ENCODE data around the gene UBE2U. TPM values are rescaled to one million over a fixed set of nuclear protein-coding genes. Genes with fewer than 3 reads are reported as not detected.
A peak's percentile ranks its signal among the peaks of the same experiment; 100 is the strongest.

Gene UBE2U
- total RNA-seq, 1 experiment from 2014 or later = not detected

DNA sequence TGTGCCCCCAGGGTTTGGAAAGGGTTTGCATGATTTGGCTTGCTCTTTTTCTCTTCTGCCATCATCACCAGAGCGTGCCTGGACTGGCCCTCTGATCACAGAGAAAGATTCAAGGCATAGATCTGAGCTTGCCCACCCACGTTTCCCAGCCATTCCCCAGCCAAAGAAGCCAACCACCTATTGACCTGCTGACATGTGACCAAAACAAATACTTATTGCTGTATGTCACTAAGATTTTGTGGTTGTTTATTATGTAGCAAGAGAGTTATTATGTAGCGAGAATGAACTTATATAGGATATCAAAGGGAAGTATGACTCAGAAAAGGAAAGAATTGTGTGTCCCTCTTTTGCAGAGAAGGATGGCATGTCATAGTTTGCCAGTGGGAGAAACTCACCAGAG, 59.9 kb downstream of the UBE2U start:
- H3K9me3 Mint-ChIP-seq (ENCODE audit: unreplicated experiment) = no peaks in the 10 kb centered on the region
- peaks cover 12% of the 10 kb centered on the region for H3K4me1 Mint-ChIP-seq (ENCODE audit: insufficient read depth, unreplicated experiment)
- intact Hi-C loops (cut with micrococcal nuclease) = loop anchor here (10.0 kb wide), 1 partner anchor 701 kb away; the partner anchor contains the start of gene JAK1
- H3K36me3 Mint-ChIP-seq (ENCODE audit: insufficient read depth, unreplicated experiment) = no peaks in the 10 kb centered on the region
- BruUV-seq (replicated peaks) = no TSS peak
- no peaks in the 10 kb centered on the region for H3K27me3 Mint-ChIP-seq (ENCODE audit: insufficient read depth, unreplicated experiment)
- no peak overlapping the region for H3K4me3 Mint-ChIP-seq (ENCODE audit: unreplicated experiment)
- ChIA-PET CTCF (interaction anchor here (0.6 to 2.0 kb wide), 4 partner anchors 10 to 564 kb away, joined by 3 to 7 read pairs (median 6); no protein-coding TSS in a partner anchor), POLR2A (interaction anchor here (0.7 to 1.2 kb wide), 3 partner anchors 255 to 670 kb away, joined by 3 to 4 read pairs (median 3); partner anchors contain the start of gene PGM1)
- TF ChIP-seq, protein P1, sequence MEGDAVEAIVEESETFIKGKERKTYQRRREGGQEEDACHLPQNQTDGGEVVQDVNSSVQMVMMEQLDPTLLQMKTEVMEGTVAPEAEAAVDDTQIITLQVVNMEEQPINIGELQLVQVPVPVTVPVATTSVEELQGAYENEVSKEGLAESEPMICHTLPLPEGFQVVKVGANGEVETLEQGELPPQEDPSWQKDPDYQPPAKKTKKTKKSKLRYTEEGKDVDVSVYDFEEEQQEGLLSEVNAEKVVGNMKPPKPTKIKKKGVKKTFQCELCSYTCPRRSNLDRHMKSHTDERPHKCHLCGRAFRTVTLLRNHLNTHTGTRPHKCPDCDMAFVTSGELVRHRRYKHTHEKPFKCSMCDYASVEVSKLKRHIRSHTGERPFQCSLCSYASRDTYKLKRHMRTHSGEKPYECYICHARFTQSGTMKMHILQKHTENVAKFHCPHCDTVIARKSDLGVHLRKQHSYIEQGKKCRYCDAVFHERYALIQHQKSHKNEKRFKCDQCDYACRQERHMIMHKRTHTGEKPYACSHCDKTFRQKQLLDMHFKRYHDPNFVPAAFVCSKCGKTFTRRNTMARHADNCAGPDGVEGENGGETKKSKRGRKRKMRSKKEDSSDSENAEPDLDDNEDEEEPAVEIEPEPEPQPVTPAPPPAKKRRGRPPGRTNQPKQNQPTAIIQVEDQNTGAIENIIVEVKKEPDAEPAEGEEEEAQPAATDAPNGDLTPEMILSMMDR (IDR thresholded peaks at IDR 0.05; ENCODE audit: unreplicated experiment) = no peak
- H3K27ac Mint-ChIP-seq (ENCODE audit: low read depth, unreplicated experiment) = peak overlapping the region; percentile 65
- peak; percentile 83 for DNase-seq (ENCODE audit: unreplicated experiment)

DNA sequence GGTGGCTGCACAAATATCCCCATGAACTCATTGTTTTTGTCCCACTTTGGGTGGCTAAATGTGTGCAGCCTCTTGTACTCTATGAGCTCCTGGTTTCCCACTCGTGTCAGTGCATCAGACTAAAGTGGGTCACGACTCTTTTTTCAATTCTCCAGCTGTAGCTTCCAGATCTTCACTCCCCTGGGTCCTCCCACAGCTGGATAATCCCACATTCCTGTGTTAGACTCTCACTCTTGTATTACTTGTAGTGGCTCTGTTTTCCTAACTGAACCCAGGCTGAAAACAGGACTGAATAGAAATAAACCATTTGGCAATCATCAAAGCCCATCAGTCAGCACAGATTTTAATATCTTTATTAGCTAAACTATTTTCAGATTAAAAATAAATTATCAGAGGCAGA, 60.4 kb downstream of the UBE2U start:
- CTCF ChIA-PET = interaction anchor here (0.6 to 2.0 kb wide), 4 partner anchors 10 to 564 kb away, joined by 3 to 7 read pairs (median 6); no protein-coding TSS in a partner anchor
- H3K36me3 Mint-ChIP-seq (ENCODE audit: insufficient read depth, unreplicated experiment) = no peaks in the 10 kb centered on the region
- POLR2A ChIA-PET = interaction anchor here (0.6 to 1.2 kb wide), 3 partner anchors 156 to 595 kb away, joined by 3 to 4 read pairs (median 3); no protein-coding TSS in a partner anchor
- H3K4me1 Mint-ChIP-seq (ENCODE audit: insufficient read depth, unreplicated experiment) = peaks cover 12% of the 10 kb centered on the region
- H3K9me3 Mint-ChIP-seq (ENCODE audit: unreplicated experiment) = no peaks in the 10 kb centered on the region
- no TSS peak for BruUV-seq (replicated peaks)
- H3K4me3 Mint-ChIP-seq (ENCODE audit: unreplicated experiment) = no peak overlapping the region
- DNase-seq (ENCODE audit: unreplicated experiment) = no peak
- no peaks in the 10 kb centered on the region for H3K27me3 Mint-ChIP-seq (ENCODE audit: insufficient read depth, unreplicated experiment)
- TF ChIP-seq, protein P1 (IDR thresholded peaks at IDR 0.05; ENCODE audit: unreplicated experiment) = no peak
- peak overlapping the region; percentile 65 for H3K27ac Mint-ChIP-seq (ENCODE audit: low read depth, unreplicated experiment)
- intact Hi-C loops (cut with micrococcal nuclease) = loop anchor here (10.0 kb wide), 1 partner anchor 701 kb away; the partner anchor contains the start of gene JAK1

DNA sequence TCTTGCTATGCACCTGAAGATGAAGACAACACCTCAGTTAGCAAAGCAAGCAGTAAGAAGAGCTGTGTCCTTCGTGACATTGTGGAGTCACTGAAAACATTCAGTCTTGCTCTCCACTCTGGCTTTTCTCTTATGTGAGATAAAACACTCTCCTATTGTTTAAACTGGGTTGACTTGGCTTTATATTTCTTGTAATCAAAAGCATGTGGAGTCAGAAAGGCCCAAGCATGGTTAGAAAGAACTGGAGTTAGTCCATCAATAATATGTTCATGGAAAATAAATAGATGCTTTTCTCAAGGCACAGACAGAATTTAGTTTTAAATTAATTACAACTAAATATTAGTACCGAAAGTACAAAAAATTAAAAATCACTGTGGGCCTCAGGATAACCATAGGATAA, 61.7 kb downstream of the UBE2U start:
- Mint-ChIP-seq H3K36me3 (ENCODE audit: insufficient read depth, unreplicated experiment) (no peaks in the 10 kb centered on the region), H3K9me3 (ENCODE audit: unreplicated experiment) (no peaks in the 10 kb centered on the region), H3K4me1 (ENCODE audit: insufficient read depth, unreplicated experiment) (peaks cover 12% of the 10 kb centered on the region), H3K27me3 (ENCODE audit: insufficient read depth, unreplicated experiment) (no peaks in the 10 kb centered on the region), H3K4me3 (ENCODE audit: unreplicated experiment) (no peak overlapping the region), H3K27ac (ENCODE audit: low read depth, unreplicated experiment) (no peak overlapping the region)
- TF ChIP-seq, protein P1 (IDR thresholded peaks at IDR 0.05; ENCODE audit: unreplicated experiment) = no peak
- ChIA-PET POLR2A (interaction anchor here (0.6 kb wide), 1 partner anchor 561 kb away, joined by 3 read pairs; no protein-coding TSS in a partner anchor), CTCF (interaction anchor here (1.8 kb wide), 1 partner anchor 18 kb away, joined by 4 read pairs; no protein-coding TSS in a partner anchor)
- BruUV-seq (replicated peaks) = no TSS peak
- intact Hi-C loops (cut with micrococcal nuclease) = loop anchor here (10.0 kb wide), 1 partner anchor 700 kb away; the partner anchor contains the start of gene JAK1
- DNase-seq (ENCODE audit: unreplicated experiment) = no peak

DNA sequence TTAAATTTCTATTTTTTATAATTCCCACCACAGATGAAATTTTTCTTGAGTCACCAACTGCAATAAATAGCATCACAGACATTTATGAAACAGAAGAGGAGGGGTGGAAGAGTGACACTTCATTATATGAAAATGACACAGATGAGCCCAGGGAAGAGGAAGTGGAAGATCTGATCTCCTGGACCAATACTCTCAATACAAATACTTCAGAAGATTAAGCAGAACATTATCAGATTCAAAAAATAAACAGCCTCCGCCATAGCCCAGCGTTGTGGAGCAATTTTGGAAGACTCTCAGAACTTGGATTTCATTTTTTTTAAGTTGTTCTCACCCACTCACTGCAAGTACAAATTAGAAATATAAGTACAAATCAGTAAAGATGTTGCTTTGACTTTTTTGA, 63.6 kb downstream of the UBE2U start:
- Mint-ChIP-seq H3K4me3 (ENCODE audit: unreplicated experiment) (no peak overlapping the region), H3K27ac (ENCODE audit: low read depth, unreplicated experiment) (no peak overlapping the region), H3K36me3 (ENCODE audit: insufficient read depth, unreplicated experiment) (no peaks in the 10 kb centered on the region), H3K4me1 (ENCODE audit: insufficient read depth, unreplicated experiment) (peaks cover 12% of the 10 kb centered on the region), H3K27me3 (ENCODE audit: insufficient read depth, unreplicated experiment) (no peaks in the 10 kb centered on the region), H3K9me3 (ENCODE audit: unreplicated experiment) (no peaks in the 10 kb centered on the region)
- TF ChIP-seq, protein P1 (IDR thresholded peaks at IDR 0.05; ENCODE audit: unreplicated experiment) = no peak
- intact Hi-C loops (cut with micrococcal nuclease) = loop anchor here (10.0 kb wide), 1 partner anchor 698 kb away; the partner anchor contains the start of gene JAK1
- DNase-seq (ENCODE audit: unreplicated experiment) = no peak
- ChIA-PET CTCF (interaction anchor here (0.7 to 2.6 kb wide), 4 partner anchors 145 to 556 kb away, joined by 3 to 41 read pairs (median 4); no protein-coding TSS in a partner anchor), POLR2A (no interaction called here)
- BruUV-seq (replicated peaks) = no TSS peak

Data from MCF 10A (cell line).